Body of pancreas (tissue), 4 donors: ENCODE measurements around the gene IPO4.

ENCODE experiments used
- POLR2A ChIP-seq, 3 donors: fragments of 450-650 bp; IDR thresholded peaks; one replicate each; pipeline ENCODE4 v1.6.1; 2016; ENCODE audit warnings: antibody characterized with exemption in 3 of 3, mild to moderate bottlenecking in 2 of 3
- TF ChIP-seq, protein P1 (sequence below), 7 experiments: fragments of 450-650 bp in 4 of 7; fragments of 200-600 bp in 3 of 7; sonication (generic) in 3 of 7; IDR thresholded peaks; one replicate each; pipeline ENCODE4 v1.5.1; 2016 to 2019; ENCODE audit warnings: antibody characterized with exemption in 7 of 7

DNA sequence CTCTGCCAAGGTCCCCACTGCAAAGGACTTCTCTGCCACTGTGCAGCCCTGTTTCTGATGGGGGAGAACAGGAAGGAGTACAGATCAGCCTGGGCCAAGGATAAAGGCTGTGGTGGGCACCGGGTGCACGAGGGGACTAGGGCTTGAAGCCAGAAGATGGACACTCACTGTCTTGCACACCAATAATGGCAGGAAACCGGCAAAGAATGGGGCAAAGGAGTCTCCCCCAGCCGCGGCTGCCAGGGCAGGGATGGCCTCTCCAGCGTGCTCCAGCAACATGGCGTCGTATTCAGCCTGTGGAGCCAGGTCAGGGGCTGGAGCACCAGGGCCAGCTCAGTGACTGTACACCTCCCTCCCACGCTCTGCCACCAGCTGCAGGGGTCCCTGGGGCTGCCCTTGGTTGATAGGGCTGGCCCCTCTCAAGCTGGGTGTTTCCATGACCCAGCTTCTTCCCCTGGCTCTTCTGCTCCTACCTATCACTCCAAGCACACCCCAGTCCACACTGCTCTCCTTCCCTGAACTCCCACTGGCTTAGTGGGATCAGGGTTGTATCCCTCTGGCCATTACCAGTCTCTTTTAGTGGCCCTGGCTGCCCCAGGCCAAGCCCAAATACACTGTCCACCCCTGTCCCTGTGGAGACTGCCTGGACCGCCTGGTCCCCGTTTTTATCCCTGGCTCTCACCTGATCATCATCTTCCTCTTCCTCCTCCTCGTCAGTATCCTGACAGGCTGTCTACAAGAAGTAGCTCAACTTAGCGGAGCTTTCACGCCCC is 6.3 kb downstream of the IPO4 start:
- TF ChIP-seq POLR2A (IDR thresholded peaks at IDR 0.05): no peak
- TF ChIP-seq, protein P1, sequence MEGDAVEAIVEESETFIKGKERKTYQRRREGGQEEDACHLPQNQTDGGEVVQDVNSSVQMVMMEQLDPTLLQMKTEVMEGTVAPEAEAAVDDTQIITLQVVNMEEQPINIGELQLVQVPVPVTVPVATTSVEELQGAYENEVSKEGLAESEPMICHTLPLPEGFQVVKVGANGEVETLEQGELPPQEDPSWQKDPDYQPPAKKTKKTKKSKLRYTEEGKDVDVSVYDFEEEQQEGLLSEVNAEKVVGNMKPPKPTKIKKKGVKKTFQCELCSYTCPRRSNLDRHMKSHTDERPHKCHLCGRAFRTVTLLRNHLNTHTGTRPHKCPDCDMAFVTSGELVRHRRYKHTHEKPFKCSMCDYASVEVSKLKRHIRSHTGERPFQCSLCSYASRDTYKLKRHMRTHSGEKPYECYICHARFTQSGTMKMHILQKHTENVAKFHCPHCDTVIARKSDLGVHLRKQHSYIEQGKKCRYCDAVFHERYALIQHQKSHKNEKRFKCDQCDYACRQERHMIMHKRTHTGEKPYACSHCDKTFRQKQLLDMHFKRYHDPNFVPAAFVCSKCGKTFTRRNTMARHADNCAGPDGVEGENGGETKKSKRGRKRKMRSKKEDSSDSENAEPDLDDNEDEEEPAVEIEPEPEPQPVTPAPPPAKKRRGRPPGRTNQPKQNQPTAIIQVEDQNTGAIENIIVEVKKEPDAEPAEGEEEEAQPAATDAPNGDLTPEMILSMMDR (IDR thresholded peaks at IDR 0.05): no peak
